ENCODE data around the gene DOCK1. TPM values are rescaled to one million over a fixed set of nuclear protein-coding genes. Genes with fewer than 3 reads are reported as not detected.
"Not testable (repeated sequence)": the region's sequence is repeated elsewhere in the genome, so short reads cannot be mapped to it uniquely, and the experiment has no call there.

The DOCK1 gene
- total RNA-seq, 1 experiment from 2014 or later, result 16.4 TPM

- DNase-seq (ENCODE audit: low read depth), result no peak
These were observed 19.7 kb downstream of the DOCK1 start for GRCh38 chr10:126924915-126925300.

GRCh38 chr10:126926568-126926967 is 21.3 kb downstream of the DOCK1 start:
- no peak for DNase-seq (ENCODE audit: low read depth)

GRCh38 chr10:126927799-126928198 is 22.6 kb downstream of the DOCK1 start:
- DNase-seq (ENCODE audit: low read depth), result no peak

- no peak for DNase-seq (ENCODE audit: low read depth)
These were observed 23.0 kb downstream of the DOCK1 start for GRCh38 chr10:126928274-126928673.

GRCh38 chr10:126929391-126929790 is 24.2 kb downstream of the DOCK1 start:
- no peak for DNase-seq (ENCODE audit: low read depth)

GRCh38 chr10:126930131-126930882 is 25.1 kb downstream of the DOCK1 start:
- DNase-seq (ENCODE audit: low read depth), result no peak

- DNase-seq (ENCODE audit: low read depth), result no peak
These were observed 25.8 kb downstream of the DOCK1 start for GRCh38 chr10:126930883-126931503.

GRCh38 chr10:126931544-126931943 is 26.3 kb downstream of the DOCK1 start:
- DNase-seq (ENCODE audit: low read depth), result no peak

- no peak for DNase-seq (ENCODE audit: low read depth)
These were observed 27.3 kb downstream of the DOCK1 start for GRCh38 chr10:126932516-126932915.

GRCh38 chr10:126933116-126933515 is 27.9 kb downstream of the DOCK1 start:
- DNase-seq (ENCODE audit: low read depth), result no peak

- peak; percentile 28 for DNase-seq (ENCODE audit: low read depth)
These were observed 30.2 kb downstream of the DOCK1 start for GRCh38 chr10:126935263-126935946.

GRCh38 chr10:126937026-126937425 is 31.8 kb downstream of the DOCK1 start:
- no peak for DNase-seq (ENCODE audit: low read depth)

- not testable (repeated sequence) for DNase-seq (ENCODE audit: low read depth)
These were observed 32.9 kb downstream of the DOCK1 start for GRCh38 chr10:126938121-126938520.

GRCh38 chr10:126939706-126940105 is 34.5 kb downstream of the DOCK1 start:
- no peak for DNase-seq (ENCODE audit: low read depth)

- no peak for DNase-seq (ENCODE audit: low read depth)
These were observed 35.6 kb downstream of the DOCK1 start for GRCh38 chr10:126940670-126941310.

- no peak for DNase-seq (ENCODE audit: low read depth)
These were observed 39.0 kb downstream of the DOCK1 start for GRCh38 chr10:126944191-126944590.

GRCh38 chr10:126945351-126946030 is 40.3 kb downstream of the DOCK1 start:
- DNase-seq (ENCODE audit: low read depth), result no peak

GRCh38 chr10:126946746-126947145 is 41.5 kb downstream of the DOCK1 start:
- no peak for DNase-seq (ENCODE audit: low read depth)

GRCh38 chr10:126948355-126949160 is 43.3 kb downstream of the DOCK1 start:
- no peak for DNase-seq (ENCODE audit: low read depth)

- DNase-seq (ENCODE audit: low read depth), result no peak
These were observed 43.9 kb downstream of the DOCK1 start for GRCh38 chr10:126949161-126949503.
